Ishikawa (cell line): ENCODE data around the gene PLEKHG7.

ENCODE experiments used
- CEBPB ChIP-seq: IDR thresholded peaks from 2 replicates; pipeline ENCODE4 v1.6.1; 2012
- CREB1 ChIP-seq: IDR thresholded peaks from 2 replicates; pipeline ENCODE4 v1.6.1; 2012; ENCODE audit warnings: low read depth
- EGR1 ChIP-seq: IDR thresholded peaks from 2 replicates; pipeline ENCODE4 v1.6.1; 2012
- EP300 ChIP-seq: IDR thresholded peaks from 2 replicates; pipeline ENCODE4 v1.6.1; 2012; ENCODE audit warnings: borderline replicate concordance
- FOXM1 ChIP-seq: IDR thresholded peaks from 2 replicates; pipeline ENCODE4 v1.6.1; 2012; ENCODE audit warnings: low read depth, borderline replicate concordance
- MAX ChIP-seq: IDR thresholded peaks from 2 replicates; pipeline ENCODE4 v1.6.1; 2012
- NFIC ChIP-seq: IDR thresholded peaks from 2 replicates; pipeline ENCODE4 v1.6.1; 2012
- RAD21 ChIP-seq: IDR thresholded peaks from 2 replicates; pipeline ENCODE4 v1.6.1; 2012; ENCODE audit warnings: low read depth
- TAF1 ChIP-seq: IDR thresholded peaks from 2 replicates; pipeline ENCODE4 v1.6.1; 2012; ENCODE audit warnings: low read depth, mild to moderate bottlenecking
- TCF12 ChIP-seq: IDR thresholded peaks from 2 replicates; pipeline ENCODE4 v1.6.1; 2012; ENCODE audit warnings: low read depth
- TEAD4 ChIP-seq: IDR thresholded peaks from 2 replicates; pipeline ENCODE4 v1.6.1; 2012
- USF1 ChIP-seq: IDR thresholded peaks from 2 replicates; pipeline ENCODE4 v1.6.1; 2012
- YY1 ChIP-seq: IDR thresholded peaks from 2 replicates; pipeline ENCODE4 v1.6.1; 2012; ENCODE audit warnings: low read depth
- ZBTB7A ChIP-seq: IDR thresholded peaks from 2 replicates; pipeline ENCODE4 v1.6.1; 2012; ENCODE audit warnings: low read depth
- TF ChIP-seq, protein P1 (sequence below): IDR thresholded peaks from 2 replicates; pipeline ENCODE4 v1.6.1; 2012; ENCODE audit warnings: low read depth, mild to moderate bottlenecking

Gene PLEKHG7

GRCh38 chr12:92747151-92747550 is 44.4 kb downstream of the PLEKHG7 start:
- TF ChIP-seq EGR1, result no peak
- no peak for TF ChIP-seq MAX
- TF ChIP-seq TCF12, result no peak
- TF ChIP-seq USF1, result no peak
- no peak for TF ChIP-seq YY1
- TF ChIP-seq TAF1, result no peak
- no peak for TF ChIP-seq FOXM1
- TF ChIP-seq TEAD4, result no peak
- no peak for TF ChIP-seq EP300
- TF ChIP-seq ZBTB7A, result no peak
- no peak for TF ChIP-seq NFIC
- TF ChIP-seq RAD21, result no peak
- TF ChIP-seq, protein P1, sequence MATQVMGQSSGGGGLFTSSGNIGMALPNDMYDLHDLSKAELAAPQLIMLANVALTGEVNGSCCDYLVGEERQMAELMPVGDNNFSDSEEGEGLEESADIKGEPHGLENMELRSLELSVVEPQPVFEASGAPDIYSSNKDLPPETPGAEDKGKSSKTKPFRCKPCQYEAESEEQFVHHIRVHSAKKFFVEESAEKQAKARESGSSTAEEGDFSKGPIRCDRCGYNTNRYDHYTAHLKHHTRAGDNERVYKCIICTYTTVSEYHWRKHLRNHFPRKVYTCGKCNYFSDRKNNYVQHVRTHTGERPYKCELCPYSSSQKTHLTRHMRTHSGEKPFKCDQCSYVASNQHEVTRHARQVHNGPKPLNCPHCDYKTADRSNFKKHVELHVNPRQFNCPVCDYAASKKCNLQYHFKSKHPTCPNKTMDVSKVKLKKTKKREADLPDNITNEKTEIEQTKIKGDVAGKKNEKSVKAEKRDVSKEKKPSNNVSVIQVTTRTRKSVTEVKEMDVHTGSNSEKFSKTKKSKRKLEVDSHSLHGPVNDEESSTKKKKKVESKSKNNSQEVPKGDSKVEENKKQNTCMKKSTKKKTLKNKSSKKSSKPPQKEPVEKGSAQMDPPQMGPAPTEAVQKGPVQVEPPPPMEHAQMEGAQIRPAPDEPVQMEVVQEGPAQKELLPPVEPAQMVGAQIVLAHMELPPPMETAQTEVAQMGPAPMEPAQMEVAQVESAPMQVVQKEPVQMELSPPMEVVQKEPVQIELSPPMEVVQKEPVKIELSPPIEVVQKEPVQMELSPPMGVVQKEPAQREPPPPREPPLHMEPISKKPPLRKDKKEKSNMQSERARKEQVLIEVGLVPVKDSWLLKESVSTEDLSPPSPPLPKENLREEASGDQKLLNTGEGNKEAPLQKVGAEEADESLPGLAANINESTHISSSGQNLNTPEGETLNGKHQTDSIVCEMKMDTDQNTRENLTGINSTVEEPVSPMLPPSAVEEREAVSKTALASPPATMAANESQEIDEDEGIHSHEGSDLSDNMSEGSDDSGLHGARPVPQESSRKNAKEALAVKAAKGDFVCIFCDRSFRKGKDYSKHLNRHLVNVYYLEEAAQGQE, result no peak

DNA sequence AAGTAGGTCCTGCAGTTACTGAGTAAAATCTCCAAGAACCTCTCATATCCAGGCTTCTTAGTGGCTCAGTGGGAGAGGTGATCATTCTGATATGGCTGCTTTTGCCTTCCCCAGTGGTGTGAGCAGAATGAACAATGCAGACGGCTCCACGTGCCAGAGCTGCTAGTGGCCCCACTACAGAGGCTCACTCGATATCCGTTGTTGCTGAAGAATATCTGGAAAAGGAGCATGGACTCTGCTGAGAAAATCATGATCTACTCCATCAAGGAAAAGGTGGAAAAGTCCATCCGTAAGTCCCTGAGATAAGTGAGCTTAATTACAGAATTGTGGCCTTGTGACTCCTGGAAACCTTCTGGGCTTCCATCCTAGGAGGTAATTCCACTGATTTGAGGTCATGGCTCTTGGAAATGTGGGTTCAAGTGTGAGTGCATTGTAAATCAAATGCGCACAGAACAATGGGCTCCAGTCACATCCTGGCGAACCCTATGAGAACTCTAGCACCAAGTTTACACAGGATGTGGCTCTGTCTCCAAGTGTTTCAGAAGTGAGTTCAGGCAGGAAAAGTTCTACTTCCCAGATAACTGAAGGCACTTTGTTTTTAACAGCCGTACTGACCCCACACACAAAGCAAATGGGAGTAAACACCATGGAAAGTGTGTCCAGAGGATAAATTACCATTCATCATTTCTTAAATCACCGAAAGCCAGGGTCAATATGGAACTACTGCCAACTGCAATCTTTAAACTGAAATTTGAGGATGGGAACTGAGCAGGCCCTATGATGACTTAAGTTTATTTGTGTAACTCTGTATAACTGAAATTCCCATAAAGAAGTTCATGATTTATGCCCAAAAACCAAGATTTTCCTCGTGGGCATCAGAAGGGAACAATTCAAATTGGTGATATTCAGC is 51.4 kb downstream of the PLEKHG7 start:
- TF ChIP-seq TCF12 (no peak), TAF1 (no peak), ZBTB7A (no peak), FOXM1 (no peak), TEAD4 (no peak), CREB1 (no peak), EP300 (no peak), NFIC (no peak), RAD21 (no peak), CEBPB (no peak), MAX (no peak), YY1 (no peak), USF1 (no peak), EGR1 (no peak)
- TF ChIP-seq, protein P1, result no peak

DNA sequence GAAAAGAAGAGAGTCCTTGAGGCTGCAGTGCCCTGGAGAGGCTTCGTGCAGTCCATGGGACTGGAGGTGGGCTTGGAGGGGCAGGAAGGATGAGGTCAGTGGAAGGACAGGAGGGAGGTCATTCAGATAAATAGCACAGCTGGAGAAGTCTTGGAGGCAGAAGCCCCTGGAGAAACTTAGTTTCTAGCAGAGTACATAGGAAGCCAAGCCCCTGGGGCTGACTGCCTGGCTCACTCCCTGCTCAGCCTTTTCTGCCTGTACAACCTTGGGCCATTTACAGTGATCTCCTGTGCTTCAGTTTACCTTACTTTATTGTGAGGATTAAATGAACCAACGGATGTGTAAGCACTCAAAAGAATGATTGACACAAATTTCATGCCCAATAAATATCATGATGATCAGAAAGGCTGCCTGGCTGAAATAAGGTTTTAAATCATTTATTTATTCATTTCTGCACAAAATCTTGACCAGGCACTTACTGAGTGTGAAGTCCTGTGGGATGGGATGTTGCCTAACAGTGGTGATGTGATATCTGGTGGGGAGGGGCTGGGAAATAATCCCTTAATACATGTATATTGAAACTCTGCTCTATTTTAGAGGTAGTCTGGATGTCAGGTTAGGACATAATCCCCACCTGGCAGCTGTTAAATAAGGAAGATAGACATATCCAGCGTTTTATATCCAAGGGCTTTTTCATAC is 54.3 kb downstream of the PLEKHG7 start:
- TF ChIP-seq, protein P1, result no peak
- TF ChIP-seq MAX, result no peak

GRCh38 chr12:92757597-92758121 is 54.9 kb downstream of the PLEKHG7 start:
- TF ChIP-seq, protein P1, result no peak
- TF ChIP-seq CREB1 (no peak), MAX (no peak), NFIC (no peak), EGR1 (no peak)
